ENCODE results near the gene MAX. TPM values are rescaled to one million over a fixed set of nuclear protein-coding genes. Genes with fewer than 3 reads are reported as not detected.
"Not testable (repeated sequence)": the region's sequence is repeated elsewhere in the genome, so short reads cannot be mapped to it uniquely, and the experiment has no call there.

MAX gene
- total RNA-seq, 1 donor from 2014 or later: 69.3 TPM

GRCh38 chr14:65032319-65032718 is 70.0 kb downstream of the MAX start:
- H3K27ac Mint-ChIP-seq (ENCODE audit: unreplicated experiment): no peak overlapping the region
- peaks cover 11% of the 10 kb centered on the region for H3K36me3 Mint-ChIP-seq (ENCODE audit: low read depth)
- H3K27me3 Mint-ChIP-seq (ENCODE audit: low read depth): no peaks in the 10 kb centered on the region
- no peak for DNase-seq (ENCODE audit: low read depth, low spot score)
- no peak overlapping the region for H3K4me3 Mint-ChIP-seq
- peaks cover 17% of the 10 kb centered on the region for H3K4me1 Mint-ChIP-seq
- TF ChIP-seq CTCF (conservative IDR thresholded peaks at IDR 0.05): no peak
- no peaks in the 10 kb centered on the region for H3K9me3 Mint-ChIP-seq

DNA sequence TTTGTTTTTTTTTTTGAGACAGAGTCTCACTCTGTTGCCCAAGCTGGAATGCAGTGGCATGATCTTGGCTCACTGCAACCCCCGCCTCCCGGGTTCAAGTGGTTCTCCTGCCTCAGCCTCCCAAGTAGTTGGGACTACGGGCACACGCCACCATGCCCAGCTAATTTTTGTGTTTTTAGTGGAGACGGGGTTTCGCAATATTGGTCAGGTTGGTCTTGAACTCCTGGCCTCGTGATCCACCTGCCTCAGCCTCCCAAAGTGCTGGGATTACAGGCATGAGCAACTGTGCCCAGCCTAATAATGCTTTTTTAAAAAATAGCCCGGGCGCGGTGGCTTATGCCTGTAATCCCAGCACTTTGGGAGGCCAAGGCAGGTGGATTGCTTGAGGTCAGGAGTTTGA is 71.0 kb downstream of the MAX start:
- not testable (repeated sequence) for H3K27me3 Mint-ChIP-seq (ENCODE audit: low read depth); H3K4me3 Mint-ChIP-seq; H3K9me3 Mint-ChIP-seq; H3K27ac Mint-ChIP-seq (ENCODE audit: unreplicated experiment); DNase-seq (ENCODE audit: low read depth, low spot score)
- Mint-ChIP-seq H3K36me3 (ENCODE audit: low read depth) (peaks cover 13% of the 10 kb centered on the region), H3K4me1 (peaks cover 17% of the 10 kb centered on the region)

DNA sequence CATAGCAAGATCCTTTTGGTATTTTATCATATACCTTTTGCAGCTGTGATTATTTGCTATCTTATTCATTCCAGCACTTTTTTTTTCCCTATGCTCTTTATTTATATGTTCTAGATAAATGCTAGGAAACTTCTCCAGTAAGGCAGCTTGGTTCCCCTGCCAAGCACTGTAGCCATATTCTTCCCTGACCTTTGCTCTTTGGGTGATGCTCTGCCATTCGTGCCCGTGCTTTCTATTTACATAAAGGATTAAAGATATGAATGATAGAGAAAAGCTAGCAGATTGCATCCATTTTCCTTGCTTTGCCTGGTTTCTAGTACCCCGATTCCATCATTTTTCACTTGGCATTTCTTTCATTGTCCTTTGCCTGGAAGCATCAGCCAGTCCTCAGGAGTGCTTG is 73.4 kb downstream of the MAX start:
- Mint-ChIP-seq H3K4me1 (no peaks in the 10 kb centered on the region), H3K9me3 (no peaks in the 10 kb centered on the region), H3K36me3 (ENCODE audit: low read depth) (peaks cover 13% of the 10 kb centered on the region), H3K4me3 (no peak overlapping the region), H3K27me3 (ENCODE audit: low read depth) (no peaks in the 10 kb centered on the region), H3K27ac (ENCODE audit: unreplicated experiment) (no peak overlapping the region)
- DNase-seq (ENCODE audit: low read depth, low spot score): no peak
- no peak for TF ChIP-seq CTCF (conservative IDR thresholded peaks at IDR 0.05)

- no peak overlapping the region for H3K27ac Mint-ChIP-seq (ENCODE audit: unreplicated experiment)
- no peak for DNase-seq (ENCODE audit: low read depth, low spot score)
- TF ChIP-seq CTCF (conservative IDR thresholded peaks at IDR 0.05): no peak
Observed at GRCh38 chr14:65027127-65027799, 75.1 kb downstream of the MAX start.

DNA sequence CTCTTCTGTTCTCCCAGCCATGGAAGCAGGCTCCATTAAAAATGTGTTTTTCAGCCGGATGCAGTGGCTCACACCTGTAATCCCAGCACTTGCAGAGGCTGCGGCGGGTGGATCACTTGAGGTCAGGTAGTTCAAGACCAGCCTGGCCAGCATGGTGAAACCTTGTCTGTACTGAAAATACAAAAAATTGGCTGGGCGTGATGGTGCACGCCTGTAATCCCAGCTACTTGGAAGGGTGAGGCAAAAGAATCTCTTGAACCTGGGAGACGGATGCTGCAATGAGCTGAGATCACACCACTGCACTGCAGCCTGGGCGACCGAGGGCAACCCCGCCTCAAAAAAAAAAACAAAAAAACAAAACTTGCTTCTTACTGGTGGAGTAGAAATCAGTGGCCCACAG is 75.8 kb downstream of the MAX start:
- TF ChIP-seq CTCF (conservative IDR thresholded peaks at IDR 0.05): no peak
- H3K27me3 Mint-ChIP-seq (ENCODE audit: low read depth): no peaks in the 10 kb centered on the region
- no peaks in the 10 kb centered on the region for H3K4me1 Mint-ChIP-seq
- peaks cover 9% of the 10 kb centered on the region for H3K36me3 Mint-ChIP-seq (ENCODE audit: low read depth)
- peak overlapping the region; percentile 59 for H3K27ac Mint-ChIP-seq (ENCODE audit: unreplicated experiment)
- no peak for DNase-seq (ENCODE audit: low read depth, low spot score)
- H3K9me3 Mint-ChIP-seq: no peaks in the 10 kb centered on the region
- no peak overlapping the region for H3K4me3 Mint-ChIP-seq

More at GRCh38 chr14:65027127-65027799, 75.1 kb downstream of the MAX start:
- Mint-ChIP-seq H3K4me1 (no peaks in the 10 kb centered on the region), H3K9me3 (no peaks in the 10 kb centered on the region), H3K36me3 (ENCODE audit: low read depth) (peaks cover 9% of the 10 kb centered on the region), H3K27me3 (ENCODE audit: low read depth) (no peaks in the 10 kb centered on the region), H3K4me3 (no peak overlapping the region)

GRCh38 chr14:65025818-65026217 is 76.5 kb downstream of the MAX start:
- no peaks in the 10 kb centered on the region for H3K27me3 Mint-ChIP-seq (ENCODE audit: low read depth)
- no peak for TF ChIP-seq CTCF (conservative IDR thresholded peaks at IDR 0.05)
- H3K9me3 Mint-ChIP-seq: no peaks in the 10 kb centered on the region
- no peaks in the 10 kb centered on the region for H3K4me1 Mint-ChIP-seq
- DNase-seq (ENCODE audit: low read depth, low spot score): no peak
- H3K27ac Mint-ChIP-seq (ENCODE audit: unreplicated experiment): no peak overlapping the region
- H3K36me3 Mint-ChIP-seq (ENCODE audit: low read depth): peaks cover 9% of the 10 kb centered on the region
- no peak overlapping the region for H3K4me3 Mint-ChIP-seq

Small RNAs within 50 kb of the gene (microRNA-seq; reads per million reads assigned to microRNA genes)
- 6.5 reads per million, percentile 5 among the genes with 10 or more reads in this experiment for gene MIR4706

Other genes starting within 250 kb of the MAX start
- gene SPTB, start 222.6 kb downstream of the MAX start, total RNA-seq: 0.16 and 0.18 TPM in 2 replicates
- 33.1 and 34.4 TPM in 2 replicates for gene CHURC1, start 188.1 kb downstream of the MAX start, total RNA-seq
- not detected in 2 replicates for gene GPX2, start 159.8 kb downstream of the MAX start, total RNA-seq
- gene RAB15, start 130.2 kb downstream of the MAX start, total RNA-seq: 16.5 and 17.9 TPM in 2 replicates
- gene FNTB, start 115.6 kb downstream of the MAX start, total RNA-seq: 28.6 and 37.3 TPM in 2 replicates

Measured in neural crest cell (in vitro differentiated cells).